ENCODE data around the gene STK32B.

DNA sequence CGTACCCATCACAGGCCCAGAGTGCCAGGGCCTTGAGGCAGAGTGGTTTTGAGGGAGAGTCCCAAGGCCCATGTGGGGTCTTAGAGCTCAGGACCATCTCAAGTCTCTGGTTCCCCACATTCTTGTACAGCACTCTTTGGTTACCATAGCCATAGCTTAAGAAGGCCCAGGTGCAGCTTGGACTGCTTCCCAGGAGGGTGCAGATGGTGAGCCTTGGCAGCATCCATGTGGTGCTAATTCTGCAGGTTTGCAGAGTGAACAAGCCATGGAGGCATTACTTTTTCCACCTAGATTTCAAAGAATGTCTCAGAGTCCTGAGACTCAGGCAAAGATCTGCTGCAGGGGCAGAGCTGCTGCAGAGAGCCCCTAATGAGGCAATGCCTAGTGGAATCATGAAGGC, 171.7 kb downstream of the STK32B start:
- TF ChIP-seq, protein P1, sequence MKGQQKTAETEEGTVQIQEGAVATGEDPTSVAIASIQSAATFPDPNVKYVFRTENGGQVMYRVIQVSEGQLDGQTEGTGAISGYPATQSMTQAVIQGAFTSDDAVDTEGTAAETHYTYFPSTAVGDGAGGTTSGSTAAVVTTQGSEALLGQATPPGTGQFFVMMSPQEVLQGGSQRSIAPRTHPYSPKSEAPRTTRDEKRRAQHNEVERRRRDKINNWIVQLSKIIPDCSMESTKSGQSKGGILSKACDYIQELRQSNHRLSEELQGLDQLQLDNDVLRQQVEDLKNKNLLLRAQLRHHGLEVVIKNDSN (CRISPR knock-in tag; IDR thresholded peaks at IDR 0.05) = no peak
- TF ChIP-seq EP300 (IDR thresholded peaks at IDR 0.05; ENCODE audit: low read length) (no peak), ZNF408 (CRISPR knock-in tag; IDR thresholded peaks at IDR 0.05; ENCODE audit: low read depth) (no peak), POLR2AphosphoS5 (IDR thresholded peaks at IDR 0.05; ENCODE audit: control insufficient read depth, insufficient read depth, low read depth, low read length) (no peak), SNIP1 (IDR thresholded peaks at IDR 0.05; ENCODE audit: low read depth) (no peak), E2F4 (CRISPR knock-in tag; IDR thresholded peaks at IDR 0.05; ENCODE audit: low read depth) (no peak), RBM25 (IDR thresholded peaks at IDR 0.05; ENCODE audit: low read depth, low read length, severe bottlenecking) (no peak), JUN (IDR thresholded peaks at IDR 0.05; ENCODE audit: borderline replicate concordance, low read depth, low read length) (no peak), JUN (CRISPR knock-in tag; IDR thresholded peaks at IDR 0.05; ENCODE audit: borderline replicate concordance) (no peak)
- TF ChIP-seq, protein P2, sequence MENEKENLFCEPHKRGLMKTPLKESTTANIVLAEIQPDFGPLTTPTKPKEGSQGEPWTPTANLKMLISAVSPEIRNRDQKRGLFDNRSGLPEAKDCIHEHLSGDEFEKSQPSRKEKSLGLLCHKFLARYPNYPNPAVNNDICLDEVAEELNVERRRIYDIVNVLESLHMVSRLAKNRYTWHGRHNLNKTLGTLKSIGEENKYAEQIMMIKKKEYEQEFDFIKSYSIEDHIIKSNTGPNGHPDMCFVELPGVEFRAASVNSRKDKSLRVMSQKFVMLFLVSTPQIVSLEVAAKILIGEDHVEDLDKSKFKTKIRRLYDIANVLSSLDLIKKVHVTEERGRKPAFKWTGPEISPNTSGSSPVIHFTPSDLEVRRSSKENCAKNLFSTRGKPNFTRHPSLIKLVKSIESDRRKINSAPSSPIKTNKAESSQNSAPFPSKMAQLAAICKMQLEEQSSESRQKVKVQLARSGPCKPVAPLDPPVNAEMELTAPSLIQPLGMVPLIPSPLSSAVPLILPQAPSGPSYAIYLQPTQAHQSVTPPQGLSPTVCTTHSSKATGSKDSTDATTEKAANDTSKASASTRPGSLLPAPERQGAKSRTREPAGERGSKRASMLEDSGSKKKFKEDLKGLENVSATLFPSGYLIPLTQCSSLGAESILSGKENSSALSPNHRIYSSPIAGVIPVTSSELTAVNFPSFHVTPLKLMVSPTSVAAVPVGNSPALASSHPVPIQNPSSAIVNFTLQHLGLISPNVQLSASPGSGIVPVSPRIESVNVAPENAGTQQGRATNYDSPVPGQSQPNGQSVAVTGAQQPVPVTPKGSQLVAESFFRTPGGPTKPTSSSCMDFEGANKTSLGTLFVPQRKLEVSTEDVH (IDR thresholded peaks at IDR 0.05; ENCODE audit: low read depth, partially characterized antibody) = no peak
- TF ChIP-seq, protein P3, sequence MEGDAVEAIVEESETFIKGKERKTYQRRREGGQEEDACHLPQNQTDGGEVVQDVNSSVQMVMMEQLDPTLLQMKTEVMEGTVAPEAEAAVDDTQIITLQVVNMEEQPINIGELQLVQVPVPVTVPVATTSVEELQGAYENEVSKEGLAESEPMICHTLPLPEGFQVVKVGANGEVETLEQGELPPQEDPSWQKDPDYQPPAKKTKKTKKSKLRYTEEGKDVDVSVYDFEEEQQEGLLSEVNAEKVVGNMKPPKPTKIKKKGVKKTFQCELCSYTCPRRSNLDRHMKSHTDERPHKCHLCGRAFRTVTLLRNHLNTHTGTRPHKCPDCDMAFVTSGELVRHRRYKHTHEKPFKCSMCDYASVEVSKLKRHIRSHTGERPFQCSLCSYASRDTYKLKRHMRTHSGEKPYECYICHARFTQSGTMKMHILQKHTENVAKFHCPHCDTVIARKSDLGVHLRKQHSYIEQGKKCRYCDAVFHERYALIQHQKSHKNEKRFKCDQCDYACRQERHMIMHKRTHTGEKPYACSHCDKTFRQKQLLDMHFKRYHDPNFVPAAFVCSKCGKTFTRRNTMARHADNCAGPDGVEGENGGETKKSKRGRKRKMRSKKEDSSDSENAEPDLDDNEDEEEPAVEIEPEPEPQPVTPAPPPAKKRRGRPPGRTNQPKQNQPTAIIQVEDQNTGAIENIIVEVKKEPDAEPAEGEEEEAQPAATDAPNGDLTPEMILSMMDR (IDR thresholded peaks at IDR 0.05 in 2 of 3, conservative IDR thresholded peaks at IDR 0.05 in 1 of 3; ENCODE audit: insufficient read depth in 2 of 3, low read depth in 1 of 3, low read length in 3 of 3) = no peak
